Loucy (cell line): ENCODE data around the gene ANK3.

ENCODE experiments used
- H2AFZ ChIP-seq: fragments of 200-600 bp; sonication (generic); 2 replicates; pipeline ENCODE4 v1.6.0; 2016; ENCODE audit warnings: antibody characterized with exemption, mild to moderate bottlenecking, low read length, moderate library complexity
- H3F3A ChIP-seq: fragments of 200-600 bp; 2 replicates; pipeline ENCODE4 v1.6.0; 2016; ENCODE audit warnings: antibody characterized with exemption, low read depth, mild to moderate bottlenecking
- H3K27me3 ChIP-seq: fragments of 200-600 bp; sonication (generic); 2 replicates; pipeline ENCODE4 v1.6.1; 2014; ENCODE audit warnings: low read length, mild to moderate bottlenecking; ENCODE audit not compliant: insufficient read depth, poor library complexity, severe bottlenecking
- H3K36me3 ChIP-seq: fragments of 200-600 bp; sonication (generic); 2 replicates; pipeline ENCODE4 v1.6.1; 2016; ENCODE audit warnings: low read length; ENCODE audit not compliant: insufficient read depth
- H3K4me1 ChIP-seq: fragments of 200-600 bp; sonication (generic); 2 replicates; pipeline ENCODE4 v1.5.1; 2014; ENCODE audit warnings: low read length, mild to moderate bottlenecking; ENCODE audit not compliant: insufficient read depth, poor library complexity, severe bottlenecking
- H3K4me2 ChIP-seq: fragments of 200-600 bp; sonication (generic); 2 replicates; pipeline ENCODE4 v1.6.0; 2014; ENCODE audit warnings: antibody characterized with exemption, low read length, low read depth, mild to moderate bottlenecking; ENCODE audit not compliant: poor library complexity, severe bottlenecking
- H3K4me3 ChIP-seq: fragments of 200-600 bp; sonication (generic); 2 replicates; pipeline ENCODE4 v1.5.1; 2014; ENCODE audit warnings: low read length, mild to moderate bottlenecking, mixed read lengths; ENCODE audit not compliant: poor library complexity, severe bottlenecking
- H3K79me2 ChIP-seq: fragments of 200-600 bp; sonication (generic); 2 replicates; pipeline ENCODE4 v1.6.1; 2014; ENCODE audit warnings: low read length; ENCODE audit not compliant: insufficient read depth
- H3K9ac ChIP-seq: fragments of 200-600 bp; sonication (generic); 2 replicates; pipeline ENCODE4 v1.6.0; 2014; ENCODE audit warnings: mild to moderate bottlenecking, low read depth, low read length, moderate library complexity; ENCODE audit not compliant: poor library complexity, severe bottlenecking
- H3K9me2 ChIP-seq: fragments of 200-600 bp; sonication (generic); replicated peaks from 2 replicates; pipeline ENCODE4 v1.6.1; 2016; ENCODE audit warnings: low read depth, low read length, mixed read lengths
- H3K9me3 ChIP-seq: fragments of 200-600 bp; sonication (generic); 2 replicates; pipeline ENCODE4 v1.6.1; 2014; ENCODE audit warnings: mild to moderate bottlenecking, antibody characterized with exemption, low read length, low read depth; ENCODE audit not compliant: insufficient read depth
- H4K20me1 ChIP-seq: fragments of 200-600 bp; sonication (generic); 2 replicates; pipeline ENCODE4 v1.6.0; 2014; ENCODE audit warnings: antibody characterized with exemption, low read length, mild to moderate bottlenecking; ENCODE audit not compliant: insufficient read depth, poor library complexity, severe bottlenecking
- CTCF ChIP-seq: fragments of 200-600 bp; sonication (generic); conservative IDR thresholded peaks from 2 replicates; pipeline ENCODE4 v1.5.1; 2014; ENCODE audit warnings: mild to moderate bottlenecking, antibody characterized with exemption, low read length
- EZH2phosphoT487 ChIP-seq: fragments of 200-600 bp; IDR thresholded peaks from 2 replicates; pipeline ENCODE4 v1.6.1; 2018; ENCODE audit warnings: antibody characterized with exemption, mild to moderate bottlenecking, moderate library complexity, borderline replicate concordance

The ANK3 gene

GRCh38 chr10:60323162-60323561 is 66.5 kb downstream of the ANK3 start:
- H3K4me3 ChIP-seq = no peak overlapping the region
- no peaks in the 10 kb centered on the region for H3K79me2 ChIP-seq
- no peaks in the 10 kb centered on the region for H4K20me1 ChIP-seq
- no peak for TF ChIP-seq EZH2phosphoT487
- no peak for TF ChIP-seq CTCF
- H3K4me1 ChIP-seq = no peaks in the 10 kb centered on the region
- H3F3A ChIP-seq = no peaks in the 10 kb centered on the region
- H3K9me2 ChIP-seq = no peaks in the 10 kb centered on the region
- no peaks in the 10 kb centered on the region for H3K36me3 ChIP-seq
- H2AFZ ChIP-seq = no peak overlapping the region
- no peak overlapping the region for H3K9ac ChIP-seq
- H3K4me2 ChIP-seq = no peak overlapping the region
- H3K9me3 ChIP-seq = no peaks in the 10 kb centered on the region
- H3K27me3 ChIP-seq = no peaks in the 10 kb centered on the region

GRCh38 chr10:60320666-60321065 is 69.0 kb downstream of the ANK3 start:
- H2AFZ ChIP-seq = no peak overlapping the region
- H3K27me3 ChIP-seq = no peaks in the 10 kb centered on the region
- TF ChIP-seq EZH2phosphoT487 (no peak), CTCF (no peak)
- no peaks in the 10 kb centered on the region for H3K9me2 ChIP-seq
- H3K4me3 ChIP-seq = no peak overlapping the region
- no peak overlapping the region for H3K4me2 ChIP-seq
- H3K4me1 ChIP-seq = no peaks in the 10 kb centered on the region
- H3K9ac ChIP-seq = no peak overlapping the region
- no peaks in the 10 kb centered on the region for H3F3A ChIP-seq
- H3K36me3 ChIP-seq = no peaks in the 10 kb centered on the region
- no peaks in the 10 kb centered on the region for H4K20me1 ChIP-seq
- no peaks in the 10 kb centered on the region for H3K79me2 ChIP-seq
- H3K9me3 ChIP-seq = no peaks in the 10 kb centered on the region

- Histone ChIP-seq H2AFZ (no peak overlapping the region), H3K4me3 (no peak overlapping the region), H4K20me1 (no peaks in the 10 kb centered on the region), H3K9me2 (no peaks in the 10 kb centered on the region), H3K9me3 (no peaks in the 10 kb centered on the region), H3K36me3 (no peaks in the 10 kb centered on the region), H3K4me1 (no peaks in the 10 kb centered on the region), H3K9ac (no peak overlapping the region), H3K4me2 (no peak overlapping the region), H3F3A (no peaks in the 10 kb centered on the region), H3K79me2 (no peaks in the 10 kb centered on the region), H3K27me3 (no peaks in the 10 kb centered on the region)
- TF ChIP-seq CTCF (no peak), EZH2phosphoT487 (no peak)
These were observed 73.6 kb downstream of the ANK3 start for GRCh38 chr10:60316029-60316428.
